ENCODE data around the gene BBS1.

The BBS1 gene

GRCh38 chr11:66477263-66478201, 32.9 kb upstream of the BBS1 start:
- no peak for DNase-seq (ENCODE audit: low spot score)

GRCh38 chr11:66478729-66479393, 31.6 kb upstream of the BBS1 start:
- DNase-seq (ENCODE audit: low spot score), result peak; percentile 75

- DNase-seq (ENCODE audit: low spot score), result peak; percentile 23
These were observed 30.9 kb upstream of the BBS1 start for GRCh38 chr11:66479394-66480116.

- peak; percentile 99 for DNase-seq (ENCODE audit: low spot score)
These were observed 30.1 kb upstream of the BBS1 start, which contains the start of gene DPP3 for GRCh38 chr11:66480117-66480938. DPP3 (plus strand) TSS chr11:66480434; CDS start chr11:66482201, 1,767 bp downstream.

GRCh38 chr11:66484806-66485380, 25.5 kb upstream of the BBS1 start:
- DNase-seq (ENCODE audit: low spot score), result no peak

GRCh38 chr11:66488957-66489356, 21.5 kb upstream of the BBS1 start:
- DNase-seq (ENCODE audit: low spot score), result no peak

- DNase-seq (ENCODE audit: low spot score), result no peak
These were observed 20.8 kb upstream of the BBS1 start for GRCh38 chr11:66489636-66490035.

- DNase-seq (ENCODE audit: low spot score), result peak; percentile 86
These were observed 19.0 kb upstream of the BBS1 start for GRCh38 chr11:66491315-66491935.

GRCh38 chr11:66492161-66492865, 18.1 kb upstream of the BBS1 start:
- no peak for DNase-seq (ENCODE audit: low spot score)

GRCh38 chr11:66493130-66493529, 17.3 kb upstream of the BBS1 start:
- no peak for DNase-seq (ENCODE audit: low spot score)

- no peak for DNase-seq (ENCODE audit: low spot score)
These were observed 16.0 kb upstream of the BBS1 start for GRCh38 chr11:66494458-66494857.

GRCh38 chr11:66494935-66495334, 15.5 kb upstream of the BBS1 start:
- peak; percentile 52 for DNase-seq (ENCODE audit: low spot score)

- peak; percentile 66 for DNase-seq (ENCODE audit: low spot score)
These were observed 15.0 kb upstream of the BBS1 start for GRCh38 chr11:66495401-66495854.

- no peak for DNase-seq (ENCODE audit: low spot score)
These were observed 13.2 kb upstream of the BBS1 start for GRCh38 chr11:66497206-66497605.

GRCh38 chr11:66498506-66498905, 11.9 kb upstream of the BBS1 start:
- no peak for DNase-seq (ENCODE audit: low spot score)

GRCh38 chr11:66505276-66505816, 5.1 kb upstream of the BBS1 start:
- no peak for DNase-seq (ENCODE audit: low spot score)

- no peak for DNase-seq (ENCODE audit: low spot score)
These were observed 1.3 kb upstream of the BBS1 start for GRCh38 chr11:66509131-66509561.

GRCh38 chr11:66510990-66511339, 530 bp downstream of the BBS1 start:
- no peak for DNase-seq (ENCODE audit: low spot score)

GRCh38 chr11:66523611-66524010, 13.2 kb downstream of the BBS1 start:
- no peak for DNase-seq (ENCODE audit: low spot score)

Measured in iPS-NIHi11 (cell line).